H1 (cell line): ENCODE data around the gene ACVR1.

Experiments
- BRCA1 ChIP-seq: IDR thresholded peaks from 2 replicates; pipeline ENCODE4 v1.6.1; 2012; ENCODE audit warnings: low read depth, low read length, improper control_type of control experiment
- EP300 ChIP-seq, 2 experiments: IDR thresholded peaks; 1 replicate in 1 of 2; 2 replicates in 1 of 2; pipeline ENCODE4 v1.6.1; 2011 to 2012; ENCODE audit warnings: low read depth in 2 of 2, low read length in 2 of 2, mild to moderate bottlenecking in 2 of 2, borderline replicate concordance in 1 of 2, inconsistent platforms in 1 of 2, moderate library complexity in 1 of 2
- MAFK ChIP-seq: IDR thresholded peaks from 2 replicates; pipeline ENCODE4 v1.6.1; 2012; ENCODE audit warnings: low read depth, mild to moderate bottlenecking, improper control_type of control experiment, low read length
- NRF1 ChIP-seq: IDR thresholded peaks from 2 replicates; pipeline ENCODE4 v1.6.1; 2011; ENCODE audit warnings: mild to moderate bottlenecking, low read depth, low read length, improper control_type of control experiment
- POLR2AphosphoS5 ChIP-seq: IDR thresholded peaks from 2 replicates; pipeline ENCODE4 v1.6.1; 2011; ENCODE audit warnings: low read depth, low read length
- SIN3A ChIP-seq, 2 experiments: IDR thresholded peaks in 1 of 2; conservative IDR thresholded peaks in 1 of 2; 2 replicates each; pipeline ENCODE4 v1.6.1; 2011 to 2012; ENCODE audit warnings: low read length in 2 of 2, improper control_type of control experiment in 1 of 2, low read depth in 1 of 2, mild to moderate bottlenecking in 1 of 2
- TF ChIP-seq, protein P1 (sequence below), 3 experiments: IDR thresholded peaks; 1 replicate in 2 of 3; 2 replicates in 1 of 3; pipeline versions ENCODE4 v1.5.1 to v1.6.1; 2011; ENCODE audit warnings: low read length in 3 of 3, mild to moderate bottlenecking in 3 of 3, inconsistent platforms in 2 of 3, low read depth in 1 of 3, moderate library complexity in 1 of 3; ENCODE audit not compliant: insufficient read depth in 1 of 3; ENCODE audit errors: control extremely low read depth in 1 of 3

GRCh38 chr2:157922336-157922735 lies 46.2 kb upstream of the ACVR1 start:
- TF ChIP-seq, protein P1, sequence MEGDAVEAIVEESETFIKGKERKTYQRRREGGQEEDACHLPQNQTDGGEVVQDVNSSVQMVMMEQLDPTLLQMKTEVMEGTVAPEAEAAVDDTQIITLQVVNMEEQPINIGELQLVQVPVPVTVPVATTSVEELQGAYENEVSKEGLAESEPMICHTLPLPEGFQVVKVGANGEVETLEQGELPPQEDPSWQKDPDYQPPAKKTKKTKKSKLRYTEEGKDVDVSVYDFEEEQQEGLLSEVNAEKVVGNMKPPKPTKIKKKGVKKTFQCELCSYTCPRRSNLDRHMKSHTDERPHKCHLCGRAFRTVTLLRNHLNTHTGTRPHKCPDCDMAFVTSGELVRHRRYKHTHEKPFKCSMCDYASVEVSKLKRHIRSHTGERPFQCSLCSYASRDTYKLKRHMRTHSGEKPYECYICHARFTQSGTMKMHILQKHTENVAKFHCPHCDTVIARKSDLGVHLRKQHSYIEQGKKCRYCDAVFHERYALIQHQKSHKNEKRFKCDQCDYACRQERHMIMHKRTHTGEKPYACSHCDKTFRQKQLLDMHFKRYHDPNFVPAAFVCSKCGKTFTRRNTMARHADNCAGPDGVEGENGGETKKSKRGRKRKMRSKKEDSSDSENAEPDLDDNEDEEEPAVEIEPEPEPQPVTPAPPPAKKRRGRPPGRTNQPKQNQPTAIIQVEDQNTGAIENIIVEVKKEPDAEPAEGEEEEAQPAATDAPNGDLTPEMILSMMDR (IDR thresholded peaks at IDR 0.05; ENCODE audit: control extremely low read depth in 1 of 3, insufficient read depth in 1 of 3, low read depth in 1 of 3, low read length in 3 of 3): no peak
- TF ChIP-seq POLR2AphosphoS5 (no peak), EP300 (IDR thresholded peaks at IDR 0.05; ENCODE audit: borderline replicate concordance in 1 of 2, low read depth in 2 of 2, low read length in 2 of 2) (no peak), NRF1 (no peak), MAFK (no peak), BRCA1 (no peak), SIN3A (conservative IDR thresholded peaks at IDR 0.05 in 1 of 2, IDR thresholded peaks at IDR 0.05 in 1 of 2; ENCODE audit: low read depth in 1 of 2, low read length in 2 of 2) (no peak)
